GM12891 (cell line): Measurements from ENCODE around the gene GABRP.

Experiments used
- POLR2A ChIP-seq: IDR thresholded peaks from 2 replicates; pipeline ENCODE4 v1.6.1; 2011; ENCODE audit warnings: low read depth, low read length, control low read depth
- POLR2AphosphoS5 ChIP-seq: IDR thresholded peaks from 2 replicates; pipeline ENCODE4 v1.6.1; 2011; ENCODE audit warnings: low read depth, low read length, control low read depth
- POU2F2 ChIP-seq: IDR thresholded peaks from 2 replicates; pipeline ENCODE4 v1.6.1; 2011; ENCODE audit warnings: low read depth, mild to moderate bottlenecking, control low read depth, low read length, moderate library complexity
- TAF1 ChIP-seq: IDR thresholded peaks from 2 replicates; pipeline ENCODE4 v1.6.1; 2011; ENCODE audit warnings: low read depth, low read length, control low read depth

DNA sequence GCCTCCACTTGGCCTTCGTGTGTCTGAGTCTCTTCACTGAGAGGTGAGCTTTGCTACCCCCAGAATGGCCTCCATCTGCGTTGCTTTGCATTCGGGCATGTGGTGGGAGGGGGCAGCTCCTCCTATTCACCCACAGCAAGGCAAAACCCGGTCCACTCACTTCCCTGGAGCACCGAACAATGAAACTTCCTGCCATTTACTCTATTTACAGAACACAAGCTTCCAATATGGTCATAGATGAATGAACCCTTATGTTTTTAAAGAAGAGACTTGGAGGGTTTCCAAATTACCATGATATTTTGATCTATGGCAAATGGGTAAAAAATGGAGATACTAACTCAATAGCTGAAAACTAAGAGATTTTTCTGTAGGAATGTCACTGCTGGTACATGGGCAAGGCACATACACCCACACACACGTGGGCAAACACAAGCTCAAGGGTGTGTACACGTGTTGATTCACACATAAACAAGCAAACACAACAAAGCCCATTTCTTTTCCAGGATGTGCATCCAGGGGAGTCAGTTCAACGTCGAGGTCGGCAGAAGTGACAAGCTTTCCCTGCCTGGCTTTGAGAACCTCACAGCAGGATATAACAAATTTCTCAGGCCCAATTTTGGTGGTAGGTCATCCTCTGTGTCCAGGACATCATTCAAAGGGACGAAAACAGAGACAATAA lies 5.2 kb downstream of the GABRP start:
- TF ChIP-seq TAF1: no peak
- TF ChIP-seq POLR2A: no peak
- TF ChIP-seq POLR2AphosphoS5: no peak
- TF ChIP-seq POU2F2: no peak
